K562 (cell line): Measurements from ENCODE around the gene MYO1F. TPM values are rescaled to one million over a fixed set of nuclear protein-coding genes. Genes with fewer than 3 reads are reported as not detected.

Experiments
- ATAC-seq: fragments of 200-7000 bp; cut with Tn5 transposase; 3 replicates; pipeline ENCODE4 v1.9.1; 2020; ENCODE audit warnings: moderate library complexity
- BruUV-seq: library from RNA; stranded (reverse); fragments of 400-500 nt; replicated peaks from 2 replicates; lab custom pipeline; 2021; lab: Mats Ljungman, UMichigan
- CTCF ChIA-PET: fragments of 300-600 bp; formaldehyde crosslinking; extraction: SDS; loops from one replicate; lab custom pipeline; 2021; ENCODE audit warnings: low intra/inter-chr PET ratio; lab: Yijun Ruan, JAX
- POLR2A ChIA-PET: fragments of 300-600, 350-650 bp; sonication (Branson Sonifier 250); formaldehyde crosslinking; extraction: SDS; loops from one replicate; lab custom pipeline; 2021; ENCODE audit warnings: antibody characterized with exemption, inconsistent platforms; lab: Yijun Ruan, JAX
- DNase-seq, 4 experiments: peaks; one replicate each; pipeline versions ENCODE4 v3.0.0 to v3.0.0-alpha.2; 2011 to 2018; ENCODE audit warnings: low spot score in 3 of 4, mixed read lengths in 3 of 4; ENCODE audit errors: extremely low read depth in 1 of 4
- FAIRE-seq: peaks from 2 replicates; lab custom pipeline; 2011; peaks lifted over from hg19 to GRCh38; lab: Jason Lieb, UNC
- H2AFZ ChIP-seq: 2 replicates; pipeline ENCODE4 v1.6.0; 2011; ENCODE audit warnings: low read depth, low read length, control low read depth, inconsistent platforms
- H3K27ac ChIP-seq: fragments of 200-600 bp; 3 replicates; pipeline ENCODE4 v1.8.0; 2011; ENCODE audit warnings: low read depth, mild to moderate bottlenecking, control low read depth, inconsistent platforms, low read length, moderate library complexity, mixed read lengths; ENCODE audit errors: extremely low read depth
- H3K27me3 ChIP-seq, 2 experiments: fragments of 300-600 bp in 1 of 2; 2 replicates in 1 of 2; 3 replicates in 1 of 2; pipeline versions ENCODE4 v1.6.0 to v1.8.0; 2011; ENCODE audit warnings: inconsistent platforms in 2 of 2, low read length in 2 of 2, mild to moderate bottlenecking in 1 of 2, mixed read lengths in 1 of 2, moderate library complexity in 1 of 2; ENCODE audit not compliant: control insufficient read depth in 2 of 2, insufficient read depth in 2 of 2
- H3K36me3 ChIP-seq: fragments of 300-600 bp; 3 replicates; pipeline ENCODE4 v1.8.0; 2011; ENCODE audit warnings: mild to moderate bottlenecking, low read length, inconsistent platforms; ENCODE audit not compliant: control insufficient read depth, insufficient read depth
- H3K4me1 ChIP-seq, 2 experiments: fragments of 200-600 bp in 1 of 2; replicated peaks in 1 of 2; 2 replicates in 1 of 2; 3 replicates in 1 of 2; pipeline versions ENCODE4 v1.5.1 to v1.8.0; 2011; ENCODE audit warnings: inconsistent platforms in 2 of 2, low read length in 2 of 2, mild to moderate bottlenecking in 1 of 2, mixed read lengths in 1 of 2, moderate library complexity in 1 of 2; ENCODE audit not compliant: control insufficient read depth in 2 of 2, insufficient read depth in 2 of 2
- H3K4me2 ChIP-seq: 2 replicates; pipeline ENCODE4 v1.6.1; 2011; ENCODE audit warnings: low read length, control low read depth, inconsistent platforms, mixed read lengths; ENCODE audit not compliant: insufficient read depth
- H3K4me3 ChIP-seq: fragments of 200-600 bp; sonication (generic), shearing (Covaris generic); 2 replicates; pipeline ENCODE4 v1.5.1; 2016; ENCODE audit warnings: control low read depth, inconsistent platforms
- H3K79me2 ChIP-seq: fragments of 200-600 bp; 3 replicates; pipeline ENCODE4 v1.8.0; 2011; ENCODE audit warnings: low read length, inconsistent platforms; ENCODE audit not compliant: control insufficient read depth, insufficient read depth
- H3K9ac ChIP-seq, 2 experiments: 2 replicates each; pipeline versions ENCODE4 v1.6.0 to v1.6.1; 2011; ENCODE audit warnings: low read depth in 2 of 2, low read length in 2 of 2, control low read depth in 1 of 2, inconsistent platforms in 1 of 2, mild to moderate bottlenecking in 1 of 2, mixed read lengths in 1 of 2; ENCODE audit not compliant: insufficient read depth in 1 of 2
- H3K9me1 ChIP-seq: one replicate; pipeline ENCODE4 v1.6.0; 2011; ENCODE audit warnings: inconsistent platforms, mild to moderate bottlenecking, low read length, moderate library complexity; ENCODE audit not compliant: control insufficient read depth, insufficient read depth
- H3K9me3 ChIP-seq: replicated peaks from 2 replicates; pipeline ENCODE4 v1.5.1; 2011; ENCODE audit warnings: low read depth, low read length, inconsistent platforms; ENCODE audit not compliant: control insufficient read depth, insufficient read depth
- H4K20me1 ChIP-seq: replicated peaks from 2 replicates; pipeline ENCODE4 v1.6.1; 2011; ENCODE audit warnings: low read length, inconsistent platforms, mixed read lengths; ENCODE audit not compliant: control insufficient read depth, insufficient read depth
- CBX3 ChIP-seq, 2 experiments: IDR thresholded peaks; 1 replicate in 1 of 2; 2 replicates in 1 of 2; pipeline ENCODE4 v1.6.1; 2012; ENCODE audit warnings: inconsistent platforms in 2 of 2, low read length in 2 of 2, borderline replicate concordance in 1 of 2, control low read depth in 1 of 2
- SNRNP70 ChIP-seq: fragments of 200-400 bp; formaldehyde crosslinking; optimal IDR thresholded peaks from 2 replicates; pipeline ENCODE3; 2017; ENCODE audit warnings: low read depth, low read length
- SREBF1 ChIP-seq: fragments of 150-350 bp; IDR thresholded peaks from 2 replicates; pipeline ENCODE4 v1.6.1; 2014; ENCODE audit warnings: antibody characterized with exemption, low read depth, low read length, borderline replicate concordance
- ZNF707 ChIP-seq: fragments of 250-450 bp; sonication (Bioruptor Pico); conservative IDR thresholded peaks from 2 replicates; pipeline ENCODE4 v1.8.0; 2022; ENCODE audit warnings: inconsistent platforms, mild to moderate bottlenecking, moderate library complexity
- whole genome bisulfite sequencing: fragments of 100-300 bp; shearing (Covaris generic); methylation state at CpG from one replicate; pipeline ENCODE4 v1.1.6; 2016; ENCODE audit warnings: low coverage, mixed read lengths; ENCODE audit not compliant: insufficient coverage; ENCODE audit errors: missing lambda C conversion rate; 5-methylcytosine and 5-hydroxymethylcytosine counted together
- in situ Hi-C: fragments of 300-500 bp; cut with MboI; formaldehyde crosslinking; loops from 4 replicates; pipeline ENCODE4 v1.15.0; 2018; ENCODE audit warnings: inconsistent platforms, mixed read lengths
- intact Hi-C: fragments of 100-400 bp; cut with micrococcal nuclease; formaldehyde crosslinking; loops from 2 replicates; pipeline ENCODE4 v1.14.2; 2022
- polyA plus RNA-seq, 8 experiments: library from polyadenylated mRNA; depleted of rRNA in 4 of 8; stranded (reverse) in 5 of 8; unstranded in 3 of 8; fragments of >200 nt; fragmentation: Nextera tagmentation in 2 of 8; fragmentation: Illumina TruSeq in 1 of 8; extraction: Ambion mirVana in 2 of 8; extraction: Trizol in 1 of 8; gene quantifications; 2 replicates each; pipeline versions ENCODE4 v1.2.1 to v1.2.3, GENCODE V29; 2011 to 2014; ENCODE audit warnings: inconsistent platforms in 1 of 8, missing spikeins in 1 of 8
- total RNA-seq, 7 experiments: library from RNA; depleted of rRNA in 6 of 7; stranded (reverse); fragments of >200 nt in 6 of 7; fragmentation: Illumina TruSeq in 2 of 7; extraction: Trizol in 2 of 7; gene quantifications; 2 replicates each; pipeline versions ENCODE4 v1.2.1 to v1.2.3, GENCODE V29; 2011 to 2021; ENCODE audit warnings: low replicate concordance in 1 of 7
- TF ChIP-seq, protein P1 (sequence below), 2 experiments: IDR thresholded peaks in 1 of 2; conservative IDR thresholded peaks in 1 of 2; 2 replicates each; pipeline ENCODE4 v1.6.1; 2016; ENCODE audit warnings: low read depth in 2 of 2, mild to moderate bottlenecking in 1 of 2, missing compliant biosample characterization in 1 of 2, missing genetic modification characterization in 1 of 2, moderate library complexity in 1 of 2

Gene MYO1F
- total and polyA plus RNA-seq, 9 of the 15 experiments (the other 6 are each of a cell fraction or from before 2014, with no cell fraction given), result 0.78 to 9.4 (median 4.3) TPM

DNA sequence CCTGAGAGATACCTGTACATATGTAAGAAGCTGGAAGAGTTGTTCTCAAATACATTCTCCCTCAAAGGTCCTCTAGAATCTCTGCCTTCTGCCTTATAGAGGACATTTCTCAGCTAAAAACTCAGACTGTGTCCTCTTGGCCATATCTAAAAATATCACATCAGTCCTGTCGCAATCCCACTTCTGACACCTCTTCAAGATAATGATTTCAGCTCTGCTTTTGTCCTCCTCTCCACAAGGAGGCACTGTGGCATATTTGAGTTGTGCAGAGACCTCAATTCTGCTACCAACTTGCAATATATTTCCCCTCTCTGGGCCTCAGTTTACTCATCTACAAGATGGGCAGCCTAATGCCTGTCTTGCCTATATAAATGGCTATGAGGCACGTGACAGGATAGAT, 16.7 kb upstream of the MYO1F start:
- FAIRE-seq (no peak), DNase-seq (no peak), ATAC-seq (no peak)
- 4% methylated on average over 2 of the region's 2 CpGs for WGBS
- no peak overlapping the region for H3K9ac ChIP-seq
- TF ChIP-seq SNRNP70 (no peak), CBX3 (IDR thresholded peaks at IDR 0.05; ENCODE audit: borderline replicate concordance in 1 of 2, low read length in 2 of 2) (peak in 1 of 2 experiments; percentile 60; a peak in 1 of 3 replicates), SREBF1 (no peak), ZNF707 (CRISPR knock-in tag) (no peak)
- TF ChIP-seq, protein P1, sequence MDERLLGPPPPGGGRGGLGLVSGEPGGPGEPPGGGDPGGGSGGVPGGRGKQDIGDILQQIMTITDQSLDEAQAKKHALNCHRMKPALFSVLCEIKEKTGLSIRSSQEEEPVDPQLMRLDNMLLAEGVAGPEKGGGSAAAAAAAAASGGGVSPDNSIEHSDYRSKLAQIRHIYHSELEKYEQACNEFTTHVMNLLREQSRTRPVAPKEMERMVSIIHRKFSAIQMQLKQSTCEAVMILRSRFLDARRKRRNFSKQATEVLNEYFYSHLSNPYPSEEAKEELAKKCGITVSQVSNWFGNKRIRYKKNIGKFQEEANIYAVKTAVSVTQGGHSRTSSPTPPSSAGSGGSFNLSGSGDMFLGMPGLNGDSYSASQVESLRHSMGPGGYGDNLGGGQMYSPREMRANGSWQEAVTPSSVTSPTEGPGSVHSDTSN (CRISPR knock-in tag; IDR thresholded peaks at IDR 0.05; ENCODE audit: low read depth), result no peak
- TF ChIP-seq, protein P1 (tag; conservative IDR thresholded peaks at IDR 0.05; ENCODE audit: low read depth), result no peak
- H3K4me3 ChIP-seq, result no peak overlapping the region
- H3K36me3 ChIP-seq, result no peaks in the 10 kb centered on the region
- intact Hi-C loops (no loop called here), in situ Hi-C loops (no loop called here)
- CTCF ChIA-PET, result no interaction called here
- no peak overlapping the region for H2AFZ ChIP-seq
- no peak overlapping the region for H3K27ac ChIP-seq
- H3K4me1 ChIP-seq, result peaks cover 6 to 28% of the 10 kb centered on the region in 2 experiments; a peak in 4 of 5 replicates
- H3K4me2 ChIP-seq, result no peak overlapping the region
- no peaks in the 10 kb centered on the region for H3K79me2 ChIP-seq
- POLR2A ChIA-PET, result no interaction called here
- H3K27me3 ChIP-seq, result peaks cover 15 to 39% of the 10 kb centered on the region in 2 experiments; a peak in 4 of 5 replicates
- no peaks in the 10 kb centered on the region for H3K9me1 ChIP-seq
- H3K9me3 ChIP-seq, result peaks cover 3% of the 10 kb centered on the region; the same call in 1 of the 2 replicates
- peaks cover 5% of the 10 kb centered on the region; the same call in 1 of the 2 replicates for H4K20me1 ChIP-seq
- no TSS peak for BruUV-seq
